Keratinocyte (primary cell): ENCODE results near the gene SH3RF2. TPM values are rescaled to one million over a fixed set of nuclear protein-coding genes. Genes with fewer than 3 reads are reported as not detected.
A peak's percentile ranks its signal among the peaks of the same experiment; 100 is the strongest.

Experiments used
- DNase-seq: peaks from one replicate; pipeline ENCODE4 v3.0.0-alpha.2; 2011; ENCODE audit warnings: low read depth, missing footprints, low spot score
- FAIRE-seq: peaks from 2 replicates; lab custom pipeline; 2011; peaks lifted over from hg19 to GRCh38; lab: Jason Lieb, UNC
- H2AFZ ChIP-seq: 2 replicates; pipeline ENCODE4 v1.6.0; 2012; ENCODE audit warnings: low read length, control low read depth, inconsistent platforms; ENCODE audit not compliant: control insufficient read depth
- H3K27ac ChIP-seq: 2 replicates; pipeline ENCODE4 v1.5.1; 2011; ENCODE audit warnings: low read length; ENCODE audit not compliant: control insufficient read depth, insufficient read depth
- H3K27me3 ChIP-seq: 3 replicates; pipeline ENCODE4 v1.6.0; 2011; ENCODE audit warnings: low read length; ENCODE audit not compliant: control insufficient read depth, insufficient read depth; ENCODE audit errors: extremely low read depth
- H3K36me3 ChIP-seq, 2 experiments: 2 replicates in 1 of 2; 3 replicates in 1 of 2; pipeline ENCODE4 v1.5.1; 2011; ENCODE audit warnings: low read length in 2 of 2, mild to moderate bottlenecking in 1 of 2; ENCODE audit not compliant: control insufficient read depth in 2 of 2, insufficient read depth in 2 of 2; ENCODE audit errors: extremely low read depth in 1 of 2
- H3K4me1 ChIP-seq: 3 replicates; pipeline ENCODE4 v1.5.1; 2011; ENCODE audit warnings: low read length; ENCODE audit not compliant: control insufficient read depth, insufficient read depth; ENCODE audit errors: extremely low read depth
- H3K4me2 ChIP-seq: 3 replicates; pipeline ENCODE4 v1.6.0; 2011; ENCODE audit warnings: low read depth, low read length; ENCODE audit not compliant: control insufficient read depth, insufficient read depth; ENCODE audit errors: extremely low read depth
- H3K4me3 ChIP-seq, 3 experiments: fragments of 200-600 bp in 1 of 3; sonication (generic) in 1 of 3; 2 replicates in 2 of 3; 3 replicates in 1 of 3; pipeline ENCODE4 v1.5.1; 2011 to 2016; ENCODE audit warnings: low read length in 3 of 3, mild to moderate bottlenecking in 3 of 3, control low read depth in 2 of 3, inconsistent platforms in 1 of 3, low read depth in 1 of 3, mixed read lengths in 1 of 3, mixed run types in 1 of 3, moderate library complexity in 1 of 3; ENCODE audit not compliant: control insufficient read depth in 2 of 3, insufficient read depth in 2 of 3; ENCODE audit errors: extremely low read depth in 1 of 3
- H3K79me2 ChIP-seq: 2 replicates; pipeline ENCODE4 v1.6.0; 2012; ENCODE audit warnings: low read length; ENCODE audit not compliant: control insufficient read depth, insufficient read depth
- H3K9ac ChIP-seq: 3 replicates; pipeline ENCODE4 v1.6.0; 2011; ENCODE audit warnings: low read length; ENCODE audit not compliant: control insufficient read depth, insufficient read depth; ENCODE audit errors: extremely low read depth
- H3K9me1 ChIP-seq: 3 replicates; pipeline ENCODE4 v1.6.0; 2011; ENCODE audit warnings: low read length; ENCODE audit not compliant: control insufficient read depth, insufficient read depth; ENCODE audit errors: extremely low read depth
- H3K9me3 ChIP-seq: 2 replicates; pipeline ENCODE4 v1.5.1; 2012; ENCODE audit warnings: low read depth, low read length; ENCODE audit not compliant: control insufficient read depth
- H4K20me1 ChIP-seq: 3 replicates; pipeline ENCODE4 v1.6.0; 2011; ENCODE audit warnings: low read length; ENCODE audit not compliant: control insufficient read depth, insufficient read depth; ENCODE audit errors: extremely low read depth
- EZH2 ChIP-seq: IDR thresholded peaks from one replicate; pipeline ENCODE4 v1.6.1; 2012; ENCODE audit warnings: inconsistent platforms, mild to moderate bottlenecking, low read length, moderate library complexity
- dilution Hi-C: fragments of 300-500 bp; cut with MboI; formaldehyde crosslinking; loops from one replicate; pipeline ENCODE4 v1.7.0; 2020; ENCODE audit warnings: low sequenced_read_pairs; ENCODE audit not compliant: extremely low pct_ligation_motif_present
- polyA plus RNA-seq, 5 experiments: library from polyadenylated mRNA; depleted of rRNA in 3 of 5; stranded (reverse) in 3 of 5; stranded (forward) in 1 of 5; unstranded in 1 of 5; fragments of >200 nt; gene quantifications; 1 replicate in 1 of 5; 2 replicates in 3 of 5; 3 replicates in 1 of 5; pipeline versions ENCODE4 v1.2.1 to v1.2.3, GENCODE V29; 2011 to 2012; ENCODE audit warnings: missing spikeins in 2 of 5, low read depth in 1 of 5, low replicate concordance in 1 of 5
- TF ChIP-seq, protein P1 (sequence below), 3 experiments: IDR thresholded peaks in 1 of 3; conservative IDR thresholded peaks in 1 of 3; optimal IDR thresholded peaks in 1 of 3; 2 replicates in 2 of 3; 3 replicates in 1 of 3; pipeline versions ENCODE3 to v1.5.1; 2011; ENCODE audit warnings: low read length in 3 of 3, mild to moderate bottlenecking in 3 of 3, moderate library complexity in 2 of 3, control low read depth in 1 of 3, inconsistent platforms in 1 of 3; ENCODE audit not compliant: insufficient read depth in 2 of 3; ENCODE audit errors: extremely low read depth in 1 of 3

SH3RF2 gene
- polyA plus RNA-seq, 1 donor (not counting 4 experiments of a cell fraction or from before 2014, with no cell fraction given): 43.7 TPM

DNA sequence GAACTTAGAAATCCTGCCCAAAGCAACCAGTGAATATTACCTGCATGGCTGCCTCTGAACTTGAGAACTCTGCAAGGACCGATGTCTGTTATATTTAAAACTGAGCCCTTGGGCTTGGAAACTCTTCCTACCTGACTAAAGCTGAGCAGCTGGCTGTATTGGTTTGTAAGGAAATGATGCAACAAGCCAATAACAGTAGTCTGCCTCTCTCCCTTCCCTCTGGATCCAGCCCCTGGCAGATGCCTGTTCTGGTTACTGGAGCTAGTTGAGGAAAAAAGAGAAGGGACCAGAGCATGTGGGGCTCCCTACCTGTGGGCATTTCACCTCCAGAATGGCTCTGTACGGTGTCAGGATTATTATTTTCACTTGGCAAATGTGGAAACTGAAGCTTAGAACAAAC lies 34.7 kb downstream of the SH3RF2 start:
- FAIRE-seq (peak; percentile 78), DNase-seq (no peak)
- Histone ChIP-seq H3K27ac (peak overlapping the region; percentile 13), H3K9me1 (no peaks in the 10 kb centered on the region), H3K4me2 (peak overlapping the region; percentile 6), H4K20me1 (no peaks in the 10 kb centered on the region), H3K4me3 (no peak overlapping the region), H3K79me2 (peaks cover 36% of the 10 kb centered on the region), H3K4me1 (peaks cover 48% of the 10 kb centered on the region), H2AFZ (no peak overlapping the region), H3K9ac (no peak overlapping the region), H3K36me3 (peaks cover 4 to 13% of the 10 kb centered on the region in 2 experiments), H3K9me3 (peaks cover 2% of the 10 kb centered on the region), H3K27me3 (no peaks in the 10 kb centered on the region)
- TF ChIP-seq EZH2: no peak
- TF ChIP-seq, protein P1, sequence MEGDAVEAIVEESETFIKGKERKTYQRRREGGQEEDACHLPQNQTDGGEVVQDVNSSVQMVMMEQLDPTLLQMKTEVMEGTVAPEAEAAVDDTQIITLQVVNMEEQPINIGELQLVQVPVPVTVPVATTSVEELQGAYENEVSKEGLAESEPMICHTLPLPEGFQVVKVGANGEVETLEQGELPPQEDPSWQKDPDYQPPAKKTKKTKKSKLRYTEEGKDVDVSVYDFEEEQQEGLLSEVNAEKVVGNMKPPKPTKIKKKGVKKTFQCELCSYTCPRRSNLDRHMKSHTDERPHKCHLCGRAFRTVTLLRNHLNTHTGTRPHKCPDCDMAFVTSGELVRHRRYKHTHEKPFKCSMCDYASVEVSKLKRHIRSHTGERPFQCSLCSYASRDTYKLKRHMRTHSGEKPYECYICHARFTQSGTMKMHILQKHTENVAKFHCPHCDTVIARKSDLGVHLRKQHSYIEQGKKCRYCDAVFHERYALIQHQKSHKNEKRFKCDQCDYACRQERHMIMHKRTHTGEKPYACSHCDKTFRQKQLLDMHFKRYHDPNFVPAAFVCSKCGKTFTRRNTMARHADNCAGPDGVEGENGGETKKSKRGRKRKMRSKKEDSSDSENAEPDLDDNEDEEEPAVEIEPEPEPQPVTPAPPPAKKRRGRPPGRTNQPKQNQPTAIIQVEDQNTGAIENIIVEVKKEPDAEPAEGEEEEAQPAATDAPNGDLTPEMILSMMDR (optimal IDR thresholded peaks at IDR 0.05 in 1 of 3, IDR thresholded peaks at IDR 0.05 in 1 of 3, conservative IDR thresholded peaks at IDR 0.05 in 1 of 3; ENCODE audit: extremely low read depth in 1 of 3, insufficient read depth in 2 of 3, low read length in 3 of 3): no peak
- dilution Hi-C loops: no loop called here

DNA sequence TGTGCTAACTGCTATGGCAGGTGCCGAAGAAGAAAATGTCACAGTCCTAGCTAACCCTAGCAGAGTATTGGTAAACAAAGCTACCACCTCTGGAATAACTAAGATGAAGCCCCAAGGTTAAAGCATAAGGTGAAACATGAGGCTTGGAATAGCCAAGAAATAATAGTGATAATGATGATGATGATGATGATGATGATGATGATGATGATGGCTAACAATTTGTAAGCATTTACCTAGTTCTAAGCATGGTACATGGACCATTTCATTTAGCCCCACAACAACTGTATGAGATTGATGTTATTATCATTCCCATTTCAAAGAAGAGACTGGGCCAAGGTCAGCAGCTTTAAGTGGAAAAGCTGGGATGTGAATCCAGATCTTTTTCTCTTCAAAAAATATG lies 35.3 kb downstream of the SH3RF2 start:
- Histone ChIP-seq H3K4me1 (peaks cover 50% of the 10 kb centered on the region), H3K79me2 (peaks cover 31% of the 10 kb centered on the region), H3K4me2 (no peak overlapping the region), H4K20me1 (no peaks in the 10 kb centered on the region), H3K9me3 (peaks cover 2% of the 10 kb centered on the region), H3K36me3 (peaks cover 4 to 13% of the 10 kb centered on the region in 2 experiments), H3K9me1 (no peaks in the 10 kb centered on the region), H3K27ac (peak overlapping the region; percentile 13), H3K9ac (no peak overlapping the region), H2AFZ (no peak overlapping the region), H3K27me3 (no peaks in the 10 kb centered on the region), H3K4me3 (no peak overlapping the region)
- TF ChIP-seq, protein P1 (optimal IDR thresholded peaks at IDR 0.05 in 1 of 3, IDR thresholded peaks at IDR 0.05 in 1 of 3, conservative IDR thresholded peaks at IDR 0.05 in 1 of 3; ENCODE audit: extremely low read depth in 1 of 3, insufficient read depth in 2 of 3, low read length in 3 of 3): no peak
- TF ChIP-seq EZH2: no peak
- dilution Hi-C loops: no loop called here
- peak; percentile 23 for FAIRE-seq
- no peak for DNase-seq
